HG03521 (cell line): ENCODE measurements around the gene GARS1.

ENCODE experiments used
- ATAC-seq: cut with Tn5 transposase; IDR thresholded peaks from one replicate; pipeline ENCODE4 v1.9.1; 2021; ENCODE audit warnings: mild to moderate bottlenecking, moderate library complexity; ENCODE audit not compliant: unreplicated experiment

Gene GARS1

GRCh38 chr7:30652698-30653641 lies 58.3 kb downstream of the GARS1 start:
- no peak for ATAC-seq

- no peak for ATAC-seq
Observed at GRCh38 chr7:30654296-30655090, 59.8 kb downstream of the GARS1 start.

GRCh38 chr7:30655096-30655970 lies 60.7 kb downstream of the GARS1 start:
- no peak for ATAC-seq

GRCh38 chr7:30656006-30656957 lies 61.6 kb downstream of the GARS1 start:
- ATAC-seq, result no peak

- ATAC-seq, result no peak
Observed at GRCh38 chr7:30657131-30657530, 62.5 kb downstream of the GARS1 start.

- no peak for ATAC-seq
Observed at GRCh38 chr7:30658479-30659074, 63.9 kb downstream of the GARS1 start.

GRCh38 chr7:30659312-30659711 lies 64.6 kb downstream of the GARS1 start:
- no peak for ATAC-seq

GRCh38 chr7:30660331-30661255 lies 65.9 kb downstream of the GARS1 start:
- no peak for ATAC-seq

GRCh38 chr7:30661926-30662325 lies 67.2 kb downstream of the GARS1 start:
- ATAC-seq, result no peak

- no peak for ATAC-seq
Observed at GRCh38 chr7:30662431-30662939, 67.8 kb downstream of the GARS1 start.

GRCh38 chr7:30663414-30663813 lies 68.7 kb downstream of the GARS1 start:
- ATAC-seq, result no peak

- ATAC-seq, result no peak
Observed at GRCh38 chr7:30664184-30664885, 69.7 kb downstream of the GARS1 start.

- ATAC-seq, result no peak
Observed at GRCh38 chr7:30665043-30665442, 70.4 kb downstream of the GARS1 start.

GRCh38 chr7:30665449-30665848 lies 70.8 kb downstream of the GARS1 start:
- ATAC-seq, result no peak

GRCh38 chr7:30667172-30667571 lies 72.5 kb downstream of the GARS1 start:
- no peak for ATAC-seq

- ATAC-seq, result no peak
Observed at GRCh38 chr7:30668102-30668501, 73.4 kb downstream of the GARS1 start.

- no peak for ATAC-seq
Observed at GRCh38 chr7:30671793-30672465, 77.3 kb downstream of the GARS1 start.
